22Rv1 (cell line): Measurements from ENCODE around the gene OR8U1.

Source experiments
- ZFX ChIP-seq: fragments of 450-650 bp; IDR thresholded peaks from 2 replicates; pipeline ENCODE4 v1.6.1; 2017; ENCODE audit warnings: antibody characterized with exemption, borderline replicate concordance
- TF ChIP-seq, protein P1 (sequence below): fragments of 450-650 bp; IDR thresholded peaks from 2 replicates; pipeline ENCODE4 v1.5.1; 2017; ENCODE audit warnings: mild to moderate bottlenecking

DNA sequence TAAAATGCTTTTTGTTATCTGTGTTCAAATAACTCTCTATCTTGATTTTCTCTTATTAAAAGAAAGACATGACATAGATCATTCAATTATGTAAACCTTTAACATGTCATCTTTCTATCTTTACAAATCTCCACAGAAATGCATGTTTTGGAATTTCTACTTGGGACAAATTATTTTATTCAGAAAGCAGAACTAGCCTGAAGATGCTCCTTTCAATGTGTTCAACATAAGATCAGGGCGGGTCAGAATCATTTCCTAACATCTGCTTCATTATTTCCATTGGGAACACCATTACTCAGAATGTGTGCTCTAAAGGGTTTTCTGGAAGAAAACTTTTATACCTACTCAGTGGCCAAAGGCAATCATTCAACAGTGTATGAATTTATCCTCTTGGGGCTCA lies 37.0 kb downstream of the OR8U1 start, which contains the start of gene OR5AL1:
- TF ChIP-seq, protein P1, sequence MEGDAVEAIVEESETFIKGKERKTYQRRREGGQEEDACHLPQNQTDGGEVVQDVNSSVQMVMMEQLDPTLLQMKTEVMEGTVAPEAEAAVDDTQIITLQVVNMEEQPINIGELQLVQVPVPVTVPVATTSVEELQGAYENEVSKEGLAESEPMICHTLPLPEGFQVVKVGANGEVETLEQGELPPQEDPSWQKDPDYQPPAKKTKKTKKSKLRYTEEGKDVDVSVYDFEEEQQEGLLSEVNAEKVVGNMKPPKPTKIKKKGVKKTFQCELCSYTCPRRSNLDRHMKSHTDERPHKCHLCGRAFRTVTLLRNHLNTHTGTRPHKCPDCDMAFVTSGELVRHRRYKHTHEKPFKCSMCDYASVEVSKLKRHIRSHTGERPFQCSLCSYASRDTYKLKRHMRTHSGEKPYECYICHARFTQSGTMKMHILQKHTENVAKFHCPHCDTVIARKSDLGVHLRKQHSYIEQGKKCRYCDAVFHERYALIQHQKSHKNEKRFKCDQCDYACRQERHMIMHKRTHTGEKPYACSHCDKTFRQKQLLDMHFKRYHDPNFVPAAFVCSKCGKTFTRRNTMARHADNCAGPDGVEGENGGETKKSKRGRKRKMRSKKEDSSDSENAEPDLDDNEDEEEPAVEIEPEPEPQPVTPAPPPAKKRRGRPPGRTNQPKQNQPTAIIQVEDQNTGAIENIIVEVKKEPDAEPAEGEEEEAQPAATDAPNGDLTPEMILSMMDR: no peak
- no peak for TF ChIP-seq ZFX
